Fibroblast of the conjunctiva (primary cell): ENCODE data around the gene COMMD3.
"Not testable (repeated sequence)": the region's sequence is repeated elsewhere in the genome, so short reads cannot be mapped to it uniquely, and the experiment has no call there.

Source experiments
- DNase-seq: peaks from one replicate; pipeline ENCODE4 v3.0.0-alpha.2; 2010; ENCODE audit warnings: low read depth

COMMD3 gene

GRCh38 chr10:22316286-22317075, at the start of gene COMMD3:
COMMD3 (plus strand) TSS chr10:22316388; CDS start chr10:22316418, 30 bp downstream.
- peak; percentile 65 for DNase-seq

GRCh38 chr10:22268503-22268902, 47.7 kb upstream of the COMMD3 start:
- no peak for DNase-seq

GRCh38 chr10:22271786-22272185, 44.4 kb upstream of the COMMD3 start:
- no peak for DNase-seq

- no peak for DNase-seq
Observed at GRCh38 chr10:22278441-22278782, 37.8 kb upstream of the COMMD3 start.

GRCh38 chr10:22280078-22280477, 36.1 kb upstream of the COMMD3 start:
- DNase-seq, result no peak

GRCh38 chr10:22285130-22285529, 31.1 kb upstream of the COMMD3 start:
- DNase-seq, result no peak

GRCh38 chr10:22293747-22294404, 22.3 kb upstream of the COMMD3 start:
- DNase-seq, result no peak

- no peak for DNase-seq
Observed at GRCh38 chr10:22294694-22295093, 21.5 kb upstream of the COMMD3 start.

GRCh38 chr10:22301193-22301592, 15.0 kb upstream of the COMMD3 start:
- no peak for DNase-seq

- DNase-seq, result no peak
Observed at GRCh38 chr10:22303461-22303860, 12.7 kb upstream of the COMMD3 start.

- no peak for DNase-seq
Observed at GRCh38 chr10:22305721-22306120, 10.5 kb upstream of the COMMD3 start.

GRCh38 chr10:22308390-22308789, 7.8 kb upstream of the COMMD3 start:
- no peak for DNase-seq

- DNase-seq, result no peak
Observed at GRCh38 chr10:22309180-22310000, 6.8 kb upstream of the COMMD3 start.

GRCh38 chr10:22310012-22310411, 6.2 kb upstream of the COMMD3 start:
- not testable (repeated sequence) for DNase-seq

- DNase-seq, result no peak
Observed at GRCh38 chr10:22310928-22311327, 5.3 kb upstream of the COMMD3 start.

- DNase-seq, result no peak
Observed at GRCh38 chr10:22314852-22315251, 1.3 kb upstream of the COMMD3 start.

- no peak for DNase-seq
Observed at GRCh38 chr10:22315455-22316285, 518 bp upstream of the COMMD3 start.

GRCh38 chr10:22317076-22317370, 835 bp downstream of the COMMD3 start:
- DNase-seq, result no peak

GRCh38 chr10:22317771-22318565, 1.8 kb downstream of the COMMD3 start:
- no peak for DNase-seq

- DNase-seq, result no peak
Observed at GRCh38 chr10:22318772-22319171, 2.6 kb downstream of the COMMD3 start.

- DNase-seq, result no peak
Observed at GRCh38 chr10:22319547-22319979, 3.4 kb downstream of the COMMD3 start.
